ENCODE results near the gene USP10.

Gene USP10

DNA sequence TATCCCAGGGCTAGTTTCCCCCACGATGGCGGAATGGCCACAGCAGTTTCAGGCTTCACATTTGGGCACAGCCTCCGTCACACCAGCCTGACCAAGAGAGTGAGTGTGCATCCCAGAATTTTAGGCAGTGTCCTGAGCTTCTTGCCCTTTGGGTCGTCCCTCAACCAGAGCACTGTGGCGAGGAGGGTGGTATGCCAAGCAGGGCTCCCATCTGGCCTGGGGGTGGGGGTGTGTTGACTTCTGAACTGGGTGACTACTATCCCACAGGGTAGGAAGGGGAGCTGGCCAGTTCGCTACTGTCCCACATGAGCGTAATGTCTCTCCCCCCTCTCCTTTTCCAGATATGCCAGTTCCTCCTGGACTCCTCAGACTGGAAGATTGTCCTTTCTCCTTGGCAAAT, 16.1 kb downstream of the USP10 start:
- Histone ChIP-seq H3K27ac (ENCODE audit: low read depth, low read length) (no peak overlapping the region), H3K4me3 (ENCODE audit: low read depth, low read length) (no peak overlapping the region), H3K4me1 (ENCODE audit: control insufficient read depth, insufficient read depth, low read length) (peaks cover 42% of the 10 kb centered on the region), H3K36me3 (ENCODE audit: control insufficient read depth, insufficient read depth, low read length) (peaks cover 39% of the 10 kb centered on the region), H3K9ac (ENCODE audit: low read length) (no peak overlapping the region), H3K27me3 (ENCODE audit: control insufficient read depth, insufficient read depth, low read length) (no peaks in the 10 kb centered on the region), H3K9me3 (ENCODE audit: control insufficient read depth, insufficient read depth, low read depth, low read length) (no peaks in the 10 kb centered on the region)

DNA sequence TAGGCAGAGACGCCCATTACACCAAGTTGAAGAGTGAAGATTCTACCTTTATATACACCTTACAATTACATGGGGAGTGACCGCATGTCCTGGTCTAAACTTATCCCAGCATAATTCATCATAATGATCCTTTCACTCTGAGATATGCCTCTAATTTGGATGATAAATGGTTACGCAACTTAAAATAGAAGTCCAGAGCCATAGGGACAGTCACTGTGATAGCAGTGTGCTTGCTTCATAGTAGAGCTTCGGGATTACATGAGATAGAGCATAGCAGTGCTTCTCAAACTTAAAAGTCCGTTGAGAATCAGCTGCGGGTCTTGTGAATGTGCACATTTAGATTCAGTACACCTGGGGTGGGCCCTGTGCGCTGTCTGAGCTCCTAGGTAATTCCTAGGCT, 16.9 kb downstream of the USP10 start:
- Histone ChIP-seq H3K27me3 (ENCODE audit: control insufficient read depth, insufficient read depth, low read length) (no peaks in the 10 kb centered on the region), H3K9me3 (ENCODE audit: control insufficient read depth, insufficient read depth, low read depth, low read length) (no peaks in the 10 kb centered on the region), H3K9ac (ENCODE audit: low read length) (no peak overlapping the region), H3K27ac (ENCODE audit: low read depth, low read length) (no peak overlapping the region), H3K4me3 (ENCODE audit: low read depth, low read length) (no peak overlapping the region), H3K36me3 (ENCODE audit: control insufficient read depth, insufficient read depth, low read length) (peaks cover 32% of the 10 kb centered on the region), H3K4me1 (ENCODE audit: control insufficient read depth, insufficient read depth, low read length) (peaks cover 36% of the 10 kb centered on the region)

DNA sequence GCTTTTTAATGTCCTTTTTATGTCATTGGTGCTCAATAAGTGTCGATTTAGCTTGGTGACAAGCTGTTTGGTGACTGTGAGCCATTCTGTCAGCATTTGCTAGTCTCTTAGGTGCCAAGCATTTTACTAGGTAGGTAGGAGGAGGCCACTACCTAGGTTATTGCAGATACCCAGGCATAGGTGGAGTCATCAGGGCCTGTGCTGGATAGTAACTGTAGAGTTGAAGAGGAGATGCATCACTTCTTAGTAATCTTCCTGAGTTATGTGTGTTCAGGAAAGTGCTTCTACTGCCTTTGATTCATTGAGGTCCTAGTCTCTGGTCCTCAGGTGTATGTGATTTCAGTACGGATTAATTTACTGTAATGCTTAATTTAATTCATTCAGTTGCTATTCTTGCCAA, 17.7 kb downstream of the USP10 start:
- H3K27me3 ChIP-seq (ENCODE audit: control insufficient read depth, insufficient read depth, low read length): no peaks in the 10 kb centered on the region
- no peak overlapping the region for H3K27ac ChIP-seq (ENCODE audit: low read depth, low read length)
- no peaks in the 10 kb centered on the region for H3K9me3 ChIP-seq (ENCODE audit: control insufficient read depth, insufficient read depth, low read depth, low read length)
- peaks cover 32% of the 10 kb centered on the region for H3K36me3 ChIP-seq (ENCODE audit: control insufficient read depth, insufficient read depth, low read length)
- H3K4me1 ChIP-seq (ENCODE audit: control insufficient read depth, insufficient read depth, low read length): peaks cover 29% of the 10 kb centered on the region
- H3K4me3 ChIP-seq (ENCODE audit: low read depth, low read length): no peak overlapping the region
- no peak overlapping the region for H3K9ac ChIP-seq (ENCODE audit: low read length)

DNA sequence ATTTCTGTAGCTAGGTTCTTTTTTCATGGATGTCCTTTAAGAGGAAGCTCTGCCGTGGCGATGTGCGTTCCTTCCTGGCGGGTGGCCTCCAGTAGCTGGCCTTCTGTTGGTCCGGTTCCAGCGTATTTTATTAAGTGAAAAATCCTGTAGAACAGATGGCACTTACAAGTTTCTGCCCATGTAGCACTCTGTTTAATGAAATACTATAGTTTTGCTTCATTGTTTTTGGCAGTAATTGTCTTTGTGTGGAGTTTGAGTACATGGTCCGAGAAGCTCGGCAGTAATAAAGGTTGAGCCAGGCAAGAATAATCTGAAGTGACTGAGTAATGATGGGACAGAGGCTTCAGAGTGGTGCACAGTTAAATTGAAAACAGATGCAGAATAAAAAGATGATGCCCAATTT, 20.4 kb downstream of the USP10 start:
- Histone ChIP-seq H3K27ac (ENCODE audit: low read depth, low read length) (no peak overlapping the region), H3K27me3 (ENCODE audit: control insufficient read depth, insufficient read depth, low read length) (no peaks in the 10 kb centered on the region), H3K9me3 (ENCODE audit: control insufficient read depth, insufficient read depth, low read depth, low read length) (no peaks in the 10 kb centered on the region), H3K36me3 (ENCODE audit: control insufficient read depth, insufficient read depth, low read length) (peaks cover 29% of the 10 kb centered on the region), H3K4me1 (ENCODE audit: control insufficient read depth, insufficient read depth, low read length) (peaks cover 26% of the 10 kb centered on the region), H3K4me3 (ENCODE audit: low read depth, low read length) (no peak overlapping the region), H3K9ac (ENCODE audit: low read length) (no peak overlapping the region)

GRCh38 chr16:84722068-84722467, 22.3 kb downstream of the USP10 start:
- no peaks in the 10 kb centered on the region for H3K27me3 ChIP-seq (ENCODE audit: control insufficient read depth, insufficient read depth, low read length)
- H3K4me3 ChIP-seq (ENCODE audit: low read depth, low read length): no peak overlapping the region
- H3K36me3 ChIP-seq (ENCODE audit: control insufficient read depth, insufficient read depth, low read length): peaks cover 17% of the 10 kb centered on the region; the same call in 1 of the 2 replicates
- no peak overlapping the region for H3K27ac ChIP-seq (ENCODE audit: low read depth, low read length)
- no peaks in the 10 kb centered on the region for H3K9me3 ChIP-seq (ENCODE audit: control insufficient read depth, insufficient read depth, low read depth, low read length)
- H3K4me1 ChIP-seq (ENCODE audit: control insufficient read depth, insufficient read depth, low read length): peaks cover 43% of the 10 kb centered on the region
- no peak overlapping the region for H3K9ac ChIP-seq (ENCODE audit: low read length)

DNA sequence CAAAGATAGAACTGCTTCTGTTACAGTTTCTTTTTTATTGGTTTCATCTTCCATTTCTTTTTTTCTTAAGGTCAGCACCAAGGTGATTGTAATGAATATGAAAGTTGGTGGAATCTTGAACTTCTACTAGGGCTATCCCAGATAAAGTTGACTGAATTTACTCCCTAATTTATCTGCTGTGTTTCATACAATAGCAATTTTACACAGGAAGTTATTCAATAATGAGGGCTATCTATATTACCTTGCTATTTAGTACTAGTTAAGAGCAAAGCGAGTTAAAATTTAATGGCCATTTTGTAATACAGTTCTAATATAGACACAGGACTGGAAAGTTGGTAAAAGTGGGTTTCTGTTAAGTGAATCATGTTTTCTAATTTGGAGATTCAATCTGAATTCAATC, 24.1 kb downstream of the USP10 start:
- peaks cover 11% of the 10 kb centered on the region; the same call in 1 of the 2 replicates for H3K36me3 ChIP-seq (ENCODE audit: control insufficient read depth, insufficient read depth, low read length)
- no peak overlapping the region for H3K27ac ChIP-seq (ENCODE audit: low read depth, low read length)
- H3K4me1 ChIP-seq (ENCODE audit: control insufficient read depth, insufficient read depth, low read length): peaks cover 49% of the 10 kb centered on the region
- no peaks in the 10 kb centered on the region for H3K9me3 ChIP-seq (ENCODE audit: control insufficient read depth, insufficient read depth, low read depth, low read length)
- no peak overlapping the region for H3K9ac ChIP-seq (ENCODE audit: low read length)
- H3K27me3 ChIP-seq (ENCODE audit: control insufficient read depth, insufficient read depth, low read length): no peaks in the 10 kb centered on the region
- no peak overlapping the region for H3K4me3 ChIP-seq (ENCODE audit: low read depth, low read length)

- Histone ChIP-seq H3K9me3 (ENCODE audit: control insufficient read depth, insufficient read depth, low read depth, low read length) (no peaks in the 10 kb centered on the region), H3K27ac (ENCODE audit: low read depth, low read length) (peak overlapping the region; percentile 19; the same call in 1 of the 2 replicates), H3K4me1 (ENCODE audit: control insufficient read depth, insufficient read depth, low read length) (peaks cover 52% of the 10 kb centered on the region), H3K9ac (ENCODE audit: low read length) (no peak overlapping the region), H3K27me3 (ENCODE audit: control insufficient read depth, insufficient read depth, low read length) (no peaks in the 10 kb centered on the region), H3K36me3 (ENCODE audit: control insufficient read depth, insufficient read depth, low read length) (peaks cover 5% of the 10 kb centered on the region; the same call in 1 of the 2 replicates), H3K4me3 (ENCODE audit: low read depth, low read length) (peak overlapping the region; percentile 10; the same call in 1 of the 2 replicates)
These were observed 25.0 kb downstream of the USP10 start for GRCh38 chr16:84724606-84725309.

DNA sequence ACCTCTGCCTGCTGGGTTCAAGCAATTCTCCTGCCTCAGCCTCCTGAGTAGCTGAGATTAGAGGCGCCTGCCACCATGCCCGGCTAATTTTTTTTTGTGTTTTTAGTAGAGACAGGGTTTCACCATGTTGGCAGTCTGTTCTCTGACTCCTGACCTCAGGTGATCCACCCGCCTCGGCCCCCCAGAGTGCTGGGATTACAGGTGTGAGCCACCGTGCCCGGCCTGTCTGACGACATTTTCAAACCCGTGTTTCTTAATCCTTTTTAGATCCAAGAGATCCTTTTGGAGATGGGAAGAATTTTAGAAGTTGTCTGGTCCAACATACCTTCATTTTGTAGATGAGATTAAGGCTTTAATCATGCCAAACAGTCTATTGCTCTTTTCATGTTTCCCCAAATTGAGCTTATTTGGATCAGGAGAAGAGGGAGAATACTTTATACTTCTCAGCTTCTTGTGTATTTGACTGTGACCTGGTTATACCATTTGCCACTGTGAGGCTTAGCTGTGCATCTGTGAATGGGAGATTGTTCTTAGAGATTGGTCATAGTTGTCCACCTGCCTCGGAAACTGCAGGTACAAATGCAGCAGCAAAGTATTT, 25.8 kb downstream of the USP10 start:
- H3K4me3 ChIP-seq (ENCODE audit: low read depth, low read length): peak overlapping the region; percentile 22; the same call in 1 of the 2 replicates
- no peak overlapping the region for H3K9ac ChIP-seq (ENCODE audit: low read length)
- H3K27ac ChIP-seq (ENCODE audit: low read depth, low read length): peak overlapping the region; percentile 19; the same call in 1 of the 2 replicates
- no peaks in the 10 kb centered on the region for H3K27me3 ChIP-seq (ENCODE audit: control insufficient read depth, insufficient read depth, low read length)
- H3K4me1 ChIP-seq (ENCODE audit: control insufficient read depth, insufficient read depth, low read length): peaks cover 57% of the 10 kb centered on the region
- no peaks in the 10 kb centered on the region for H3K36me3 ChIP-seq (ENCODE audit: control insufficient read depth, insufficient read depth, low read length)
- no peaks in the 10 kb centered on the region for H3K9me3 ChIP-seq (ENCODE audit: control insufficient read depth, insufficient read depth, low read depth, low read length)

DNA sequence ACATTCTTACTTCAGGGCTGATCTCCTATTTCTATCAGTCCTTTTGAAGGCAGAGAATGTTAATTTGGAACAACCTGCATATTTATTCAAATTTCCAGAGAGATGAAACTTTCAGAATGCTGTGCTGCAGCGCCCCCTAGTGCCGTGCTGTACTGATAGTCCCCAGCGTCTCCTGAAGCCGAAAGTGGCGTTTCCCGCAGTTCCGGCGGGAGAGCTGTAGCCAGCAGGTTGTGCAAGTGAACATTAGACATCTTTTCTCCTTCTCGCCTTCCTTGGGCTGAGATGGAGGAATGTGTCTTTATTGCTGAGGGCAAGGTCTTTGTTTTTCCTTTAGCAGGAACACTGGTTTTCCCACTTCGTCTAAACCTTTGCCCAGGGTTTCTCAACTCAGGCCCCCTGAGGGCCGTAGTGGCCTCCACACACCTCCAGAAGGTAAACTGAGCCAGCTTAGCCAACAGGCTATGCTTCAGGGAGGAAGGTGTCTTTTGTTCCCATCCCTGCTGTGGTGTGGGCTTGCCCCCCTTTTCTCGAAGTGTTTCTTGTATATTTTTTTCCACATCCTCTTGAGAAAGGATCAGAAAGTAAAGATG, 26.4 kb downstream of the USP10 start:
- peaks cover 57% of the 10 kb centered on the region for H3K4me1 ChIP-seq (ENCODE audit: control insufficient read depth, insufficient read depth, low read length)
- H3K27ac ChIP-seq (ENCODE audit: low read depth, low read length): peak overlapping the region; percentile 15; the same call in 1 of the 2 replicates
- peak overlapping the region; percentile 22; the same call in 1 of the 2 replicates for H3K4me3 ChIP-seq (ENCODE audit: low read depth, low read length)

GRCh38 chr16:84726669-84727467, 27.1 kb downstream of the USP10 start:
- peak overlapping the region; percentile 9 for H3K9ac ChIP-seq (ENCODE audit: low read length)
- no peaks in the 10 kb centered on the region for H3K27me3 ChIP-seq (ENCODE audit: control insufficient read depth, insufficient read depth, low read length)
- no peaks in the 10 kb centered on the region for H3K9me3 ChIP-seq (ENCODE audit: control insufficient read depth, insufficient read depth, low read depth, low read length)
- peak overlapping the region; percentile 15; the same call in 1 of the 2 replicates for H3K27ac ChIP-seq (ENCODE audit: low read depth, low read length)
- no peaks in the 10 kb centered on the region for H3K36me3 ChIP-seq (ENCODE audit: control insufficient read depth, insufficient read depth, low read length)
- H3K4me3 ChIP-seq (ENCODE audit: low read depth, low read length): no peak overlapping the region
- peaks cover 57% of the 10 kb centered on the region for H3K4me1 ChIP-seq (ENCODE audit: control insufficient read depth, insufficient read depth, low read length)

More for the DNA sequence above, 26.4 kb downstream of the USP10 start:
- H3K9ac ChIP-seq (ENCODE audit: low read length): peak overlapping the region; percentile 9
- no peaks in the 10 kb centered on the region for H3K27me3 ChIP-seq (ENCODE audit: control insufficient read depth, insufficient read depth, low read length)
- no peaks in the 10 kb centered on the region for H3K9me3 ChIP-seq (ENCODE audit: control insufficient read depth, insufficient read depth, low read depth, low read length)
- H3K36me3 ChIP-seq (ENCODE audit: control insufficient read depth, insufficient read depth, low read length): no peaks in the 10 kb centered on the region
